ENCODE measurements around the gene CEACAM16.

Gene CEACAM16

GRCh38 chr19:44694184-44694579 is 4.8 kb upstream of the CEACAM16 start (continued):
- TF ChIP-seq SCRT1 (tag by site-specific recombination; IDR thresholded peaks at IDR 0.05; ENCODE audit: borderline replicate concordance) (peak; percentile 91), ZNF155 (tag by site-specific recombination; IDR thresholded peaks at IDR 0.05) (no peak), ZSCAN16 (tag by site-specific recombination; IDR thresholded peaks at IDR 0.05) (no peak), PATZ1 (tag by site-specific recombination; IDR thresholded peaks at IDR 0.05) (no peak), SP7 (tag by site-specific recombination; IDR thresholded peaks at IDR 0.05) (no peak), ZNF621 (tag by site-specific recombination; IDR thresholded peaks at IDR 0.05) (no peak), ZNF624 (tag by site-specific recombination; IDR thresholded peaks at IDR 0.05) (no peak), ZNF707 (tag by site-specific recombination; IDR thresholded peaks at IDR 0.05) (no peak), ZNF354C (tag by site-specific recombination; IDR thresholded peaks at IDR 0.05; ENCODE audit: borderline replicate concordance, low read depth) (no peak), ZNF701 (tag by site-specific recombination; IDR thresholded peaks at IDR 0.05) (no peak), ZFHX2 (tag by site-specific recombination; conservative IDR thresholded peaks at IDR 0.05) (peak; percentile 64), ZNF629 (tag by site-specific recombination; IDR thresholded peaks at IDR 0.05) (no peak), ZNF221 (tag by site-specific recombination; IDR thresholded peaks at IDR 0.05; ENCODE audit: borderline replicate concordance) (no peak), ZBTB49 (tag by site-specific recombination; IDR thresholded peaks at IDR 0.05; ENCODE audit: low read depth) (no peak), YY2 (tag by site-specific recombination; IDR thresholded peaks at IDR 0.05) (no peak), KLF10 (tag by site-specific recombination; IDR thresholded peaks at IDR 0.05) (no peak), ZNF202 (tag by site-specific recombination; IDR thresholded peaks at IDR 0.05; ENCODE audit: borderline replicate concordance) (no peak), ZNF561 (tag by site-specific recombination; IDR thresholded peaks at IDR 0.05; ENCODE audit: borderline replicate concordance) (no peak), ATF2 (tag by site-specific recombination; IDR thresholded peaks at IDR 0.05; ENCODE audit: low read depth) (no peak), CTCF (tag by site-specific recombination; IDR thresholded peaks at IDR 0.05) (0 out of 2 replicates have a peak, but pooled peaks have one; percentile 14), OVOL3 (tag by site-specific recombination; IDR thresholded peaks at IDR 0.05) (no peak), ZNF404 (tag by site-specific recombination; IDR thresholded peaks at IDR 0.05) (no peak), ZNF776 (tag by site-specific recombination; IDR thresholded peaks at IDR 0.05; ENCODE audit: borderline replicate concordance) (no peak), ZNF747 (tag by site-specific recombination; IDR thresholded peaks at IDR 0.05) (no peak), MYNN (tag by site-specific recombination; IDR thresholded peaks at IDR 0.05; ENCODE audit: borderline replicate concordance) (no peak), GFI1B (tag by site-specific recombination; IDR thresholded peaks at IDR 0.05) (no peak), ZNF366 (tag by site-specific recombination; conservative IDR thresholded peaks at IDR 0.05) (no peak), ZNF157 (tag by site-specific recombination; IDR thresholded peaks at IDR 0.05) (no peak), PRDM1 (tag by site-specific recombination; IDR thresholded peaks at IDR 0.05) (peak; percentile 78), IKZF3 (tag by site-specific recombination; IDR thresholded peaks at IDR 0.05) (no peak), ZNF292 (tag by site-specific recombination; IDR thresholded peaks at IDR 0.05; ENCODE audit: borderline replicate concordance, low read depth) (no peak)
